HuH-7 (cell line): ENCODE data around the gene SUB1.
"Not testable (repeated sequence)": the region's sequence is repeated elsewhere in the genome, so short reads cannot be mapped to it uniquely, and the experiment has no call there.

ENCODE experiments used
- DNase-seq: peaks from one replicate; pipeline ENCODE4 v3.0.0; 2011; ENCODE audit warnings: low spot score

The SUB1 gene

DNA sequence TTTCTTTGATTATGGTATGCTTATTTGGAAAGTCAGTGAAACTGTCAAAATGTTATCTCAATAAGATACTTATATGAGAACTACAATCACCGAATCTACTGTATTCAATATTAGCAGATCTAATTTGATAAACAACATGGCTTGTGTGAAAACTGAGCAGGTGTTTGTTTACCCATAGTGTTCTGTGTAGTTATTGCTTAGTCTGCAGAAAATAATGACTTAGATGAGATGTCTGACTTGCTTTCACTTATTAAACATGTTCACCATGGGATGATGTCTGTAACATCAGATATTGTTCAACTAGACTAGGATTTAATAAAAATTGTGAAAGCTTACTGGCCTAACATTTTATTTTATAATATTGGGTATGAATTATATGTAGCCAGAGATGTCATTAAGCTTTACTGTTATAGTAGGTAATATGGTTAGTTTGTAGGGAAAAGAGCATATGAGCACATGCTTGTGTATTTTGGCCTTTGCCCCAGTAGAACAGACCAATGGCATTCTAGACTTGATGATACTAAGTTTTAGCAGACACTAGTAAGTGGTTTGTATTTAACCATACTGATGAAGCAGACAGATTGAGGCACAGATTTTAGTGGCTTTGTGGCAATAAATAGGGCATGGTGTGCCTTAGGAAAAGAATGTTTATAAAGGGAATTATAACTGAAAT lies 16.4 kb downstream of the SUB1 start:
- DNase-seq, result no peak

DNA sequence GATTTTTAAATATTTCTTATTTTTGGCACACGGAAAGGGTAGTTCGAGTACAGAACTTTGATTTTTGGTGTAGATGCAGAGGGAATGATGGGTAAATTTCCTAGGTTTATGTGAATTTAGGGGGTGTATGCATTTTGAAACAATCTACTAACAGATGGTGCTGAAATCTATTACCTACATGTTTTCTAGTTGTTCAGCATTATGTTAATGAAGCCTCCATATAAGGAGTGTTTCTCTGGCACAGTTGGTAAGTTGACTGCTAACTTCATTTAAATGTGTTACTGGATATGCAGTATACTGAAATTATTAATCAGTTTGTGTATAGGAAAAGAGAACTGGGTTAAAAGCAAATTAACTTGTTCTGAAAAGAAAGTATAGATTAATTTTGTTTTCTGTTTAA lies 17.5 kb downstream of the SUB1 start:
- no peak for DNase-seq

GRCh38 chr5:32604800-32605765 lies 19.7 kb downstream of the SUB1 start:
- no peak for DNase-seq

- no peak for DNase-seq
Observed at GRCh38 chr5:32605766-32606152, 20.4 kb downstream of the SUB1 start.

GRCh38 chr5:32612134-32612888 lies 27.0 kb downstream of the SUB1 start:
- no peak for DNase-seq

GRCh38 chr5:32613050-32613672 lies 27.8 kb downstream of the SUB1 start:
- DNase-seq, result peak; percentile 57

- DNase-seq, result no peak
Observed at GRCh38 chr5:32615236-32615635, 29.9 kb downstream of the SUB1 start.

GRCh38 chr5:32618962-32619361 lies 33.6 kb downstream of the SUB1 start:
- DNase-seq, result no peak

GRCh38 chr5:32621256-32621655 lies 35.9 kb downstream of the SUB1 start:
- no peak for DNase-seq

DNA sequence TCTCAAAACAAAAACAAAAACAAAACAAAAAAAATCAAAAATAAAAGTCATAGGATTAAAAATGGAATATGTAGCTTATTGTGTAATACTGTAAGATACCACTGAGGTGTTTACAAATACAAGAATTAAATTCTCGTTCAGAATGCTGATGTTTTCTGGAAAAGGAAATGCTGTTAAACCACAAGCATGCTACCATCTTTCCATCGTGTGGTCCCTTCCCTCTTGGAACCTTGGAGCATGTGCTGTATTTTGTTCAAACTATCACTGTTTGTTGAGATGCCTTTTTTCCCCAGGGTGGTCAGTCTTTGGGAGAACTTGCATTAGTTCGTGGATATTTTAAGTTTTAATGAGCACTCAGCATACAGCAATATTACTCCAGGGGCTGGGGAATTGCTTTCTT lies 39.7 kb downstream of the SUB1 start:
- DNase-seq, result no peak

DNA sequence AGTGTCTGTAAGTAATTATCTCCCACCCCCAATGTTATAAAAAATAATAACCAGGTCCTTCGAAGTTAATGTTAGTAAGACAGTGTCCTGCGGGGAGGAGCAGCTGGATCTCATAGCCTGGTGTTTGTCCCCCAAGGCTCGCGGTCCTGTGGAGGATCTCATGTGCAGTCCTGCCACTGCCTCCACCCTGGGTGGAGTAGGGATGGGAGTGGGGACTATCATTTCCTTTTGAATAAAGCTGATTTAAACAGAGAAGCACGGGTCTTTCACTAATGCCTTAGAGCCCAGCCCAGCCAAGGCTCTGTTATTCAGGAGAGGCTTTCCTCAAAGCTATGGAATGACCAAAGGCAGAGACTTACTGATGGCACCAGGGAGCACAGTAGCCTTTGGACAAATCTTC lies 40.2 kb downstream of the SUB1 start:
- no peak for DNase-seq

DNA sequence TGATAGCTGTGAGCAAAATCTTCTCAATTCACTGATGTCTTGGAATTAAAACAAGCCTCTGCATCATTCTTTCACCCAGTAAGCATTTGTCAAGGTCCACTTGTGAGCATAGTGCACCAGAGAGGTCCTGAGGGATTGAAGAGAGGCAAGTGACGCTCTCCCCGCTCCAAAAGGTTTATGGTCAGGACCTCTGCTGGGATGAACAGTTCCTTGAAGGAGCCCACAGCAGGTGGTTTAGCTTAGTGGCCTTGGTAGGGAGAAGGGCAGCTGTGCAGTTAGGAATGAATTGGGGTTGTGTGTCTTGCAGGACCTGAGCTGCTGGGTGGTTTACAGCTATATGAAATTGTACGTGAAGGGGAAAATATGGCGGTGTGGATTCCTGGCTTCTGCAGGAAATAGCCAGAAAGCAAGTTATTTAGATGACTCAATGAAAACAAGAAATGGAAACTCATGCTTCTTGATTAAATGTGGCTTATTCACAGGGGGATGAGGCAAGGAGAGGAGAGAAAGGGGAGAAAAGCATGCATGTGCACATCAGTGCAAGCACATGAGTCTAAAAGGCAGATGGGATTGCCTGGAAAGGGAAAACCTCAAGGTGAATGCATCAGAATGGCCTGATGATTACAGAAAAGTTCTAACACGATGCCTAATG lies 42.0 kb downstream of the SUB1 start:
- no peak for DNase-seq

DNA sequence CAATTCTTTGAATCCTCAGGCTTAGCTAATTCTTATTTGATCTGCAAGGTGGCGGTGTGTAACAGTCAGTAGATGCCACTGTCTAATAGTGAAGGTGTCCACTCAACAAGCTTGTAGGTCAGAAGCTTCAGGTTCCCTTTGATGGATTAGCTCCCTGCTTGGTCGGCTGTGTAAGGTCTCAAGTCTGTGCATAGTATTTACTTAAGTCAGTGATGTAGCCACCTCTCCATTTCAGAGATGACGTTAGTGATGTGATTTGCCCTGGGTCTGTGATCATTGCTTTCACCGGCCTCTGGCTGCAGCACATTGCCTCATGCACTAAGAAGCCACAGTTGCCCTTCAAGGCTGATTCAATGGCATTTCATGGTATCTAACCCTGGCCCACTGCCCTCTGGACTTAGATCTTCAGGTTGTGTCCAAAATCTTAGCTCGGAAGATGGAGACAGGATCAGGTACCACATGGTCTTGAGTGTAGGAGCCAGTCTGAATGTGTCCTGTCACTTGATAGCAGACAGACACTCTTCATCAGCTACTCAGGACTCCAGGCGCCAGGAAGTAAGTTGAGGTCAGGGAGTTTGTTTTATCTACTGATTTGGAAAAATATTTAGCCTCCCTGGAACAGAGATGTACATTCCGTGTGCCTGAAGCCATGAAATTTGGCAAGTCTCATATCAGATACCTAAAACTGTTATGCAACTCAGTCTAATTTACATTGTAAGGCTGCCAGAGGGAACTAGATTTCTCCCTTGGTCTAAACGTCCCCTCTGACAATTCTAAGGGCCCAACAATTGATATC lies 42.9 kb downstream of the SUB1 start:
- no peak for DNase-seq

GRCh38 chr5:32630867-32631491 lies 45.6 kb downstream of the SUB1 start:
- DNase-seq, result no peak

DNA sequence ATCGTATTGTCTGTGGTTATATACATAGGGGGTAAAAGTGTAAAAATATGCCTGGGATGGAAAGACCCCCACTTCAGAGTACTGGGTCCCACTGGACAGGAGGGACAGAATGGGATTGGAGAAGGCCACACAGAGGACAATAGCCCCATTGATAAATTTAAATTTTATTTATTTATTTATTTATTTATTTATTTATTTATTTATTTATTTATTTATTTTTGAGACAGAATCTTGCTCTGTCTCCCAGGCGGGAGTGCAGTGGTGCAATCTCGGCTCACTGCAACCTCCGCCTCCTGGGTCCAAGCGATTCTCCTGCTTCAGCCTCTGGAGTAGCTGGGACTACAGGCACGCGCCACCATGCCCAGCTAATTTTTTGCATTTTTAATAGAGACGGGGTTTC lies 47.7 kb downstream of the SUB1 start:
- not testable (repeated sequence) for DNase-seq

GRCh38 chr5:32638309-32638708 lies 53.0 kb downstream of the SUB1 start:
- DNase-seq, result no peak

GRCh38 chr5:32639943-32640342 lies 54.6 kb downstream of the SUB1 start:
- no peak for DNase-seq

GRCh38 chr5:32642276-32643002 lies 57.1 kb downstream of the SUB1 start:
- no peak for DNase-seq

- DNase-seq, result no peak
Observed at GRCh38 chr5:32645246-32645645, 59.9 kb downstream of the SUB1 start.
